H7 (cell line): ENCODE measurements around the gene FAM151A. TPM values are rescaled to one million over a fixed set of nuclear protein-coding genes. Genes with fewer than 3 reads are reported as not detected.
A peak's percentile ranks its signal among the peaks of the same experiment; 100 is the strongest.

ENCODE experiments used
- DNase-seq: peaks from one replicate; pipeline ENCODE4 v3.0.0; 2012
- H3K27me3 ChIP-seq: 2 replicates; pipeline ENCODE4 v1.6.0; 2011; ENCODE audit warnings: mild to moderate bottlenecking, low read length; ENCODE audit not compliant: control insufficient read depth, insufficient read depth
- H3K36me3 ChIP-seq: replicated peaks from 2 replicates; pipeline ENCODE4 v1.5.1; 2011; ENCODE audit warnings: low read length; ENCODE audit not compliant: control insufficient read depth, insufficient read depth
- H3K4me3 ChIP-seq: 2 replicates; pipeline ENCODE4 v1.5.1; 2011; ENCODE audit warnings: low read depth, mild to moderate bottlenecking, control low read depth, low read length, moderate library complexity; ENCODE audit not compliant: insufficient read depth
- total RNA-seq: library from RNA; depleted of rRNA; stranded (reverse); fragments of >200 nt; shearing (Covaris generic); gene quantifications from 2 replicates; pipeline ENCODE4 v1.2.3, GENCODE V29; 2014

Gene FAM151A
- total RNA-seq, 1 experiment from 2014 or later = not detected

DNA sequence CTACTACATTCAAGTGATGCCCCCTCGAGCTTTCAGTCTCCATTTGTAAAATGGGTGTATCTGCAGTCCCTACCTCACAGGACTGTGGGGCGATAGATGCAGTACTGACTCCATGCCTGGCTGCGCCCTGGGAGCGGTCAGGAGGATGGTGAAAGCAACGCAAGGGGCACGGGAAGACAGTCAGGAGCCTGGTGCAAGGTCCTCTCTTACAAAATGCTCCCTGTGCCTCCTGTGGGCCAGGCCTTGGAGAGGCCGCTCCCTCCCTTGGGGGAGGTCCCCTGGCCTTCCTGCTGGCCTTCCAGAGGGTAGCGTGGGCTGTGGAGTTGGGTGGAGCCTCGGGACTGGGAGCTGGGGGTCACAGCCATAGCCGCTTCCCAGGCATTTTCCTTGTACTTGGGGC lies 21.6 kb downstream of the FAM151A start:
- H3K4me3 ChIP-seq = no peak overlapping the region
- H3K36me3 ChIP-seq = no peaks in the 10 kb centered on the region
- peak; percentile 67 for DNase-seq
- no peaks in the 10 kb centered on the region for H3K27me3 ChIP-seq

- no peaks in the 10 kb centered on the region for H3K27me3 ChIP-seq
- H3K4me3 ChIP-seq = no peak overlapping the region
- DNase-seq = no peak
- H3K36me3 ChIP-seq = no peaks in the 10 kb centered on the region
Observed at GRCh38 chr1:54600947-54601721, 22.2 kb downstream of the FAM151A start.

GRCh38 chr1:54599211-54599823 lies 24.0 kb downstream of the FAM151A start:
- Histone ChIP-seq H3K27me3 (no peaks in the 10 kb centered on the region), H3K36me3 (no peaks in the 10 kb centered on the region), H3K4me3 (no peak overlapping the region)
- DNase-seq = no peak

GRCh38 chr1:54597455-54598030 lies 25.8 kb downstream of the FAM151A start:
- DNase-seq = no peak
- H3K36me3 ChIP-seq = no peaks in the 10 kb centered on the region

DNA sequence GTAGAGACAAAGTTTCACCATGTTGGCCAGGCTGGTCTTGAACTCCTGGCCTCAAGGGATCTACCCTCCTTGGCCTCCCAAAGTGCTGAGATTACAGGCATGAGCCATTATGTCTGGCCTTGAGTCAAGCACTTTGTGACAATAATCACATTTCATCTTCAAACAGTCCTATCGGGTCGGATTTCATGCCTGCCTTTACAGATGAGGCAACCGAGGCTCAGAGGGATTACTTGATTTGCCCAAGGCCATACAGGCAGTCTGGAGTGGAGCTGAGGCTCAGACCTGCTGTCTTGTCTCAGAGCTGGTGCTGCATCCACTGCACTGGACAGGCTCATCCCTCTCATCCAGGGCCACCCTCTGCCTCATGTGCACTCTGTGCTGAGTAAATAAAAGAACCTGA lies 26.6 kb downstream of the FAM151A start:
- no peaks in the 10 kb centered on the region for H3K36me3 ChIP-seq
- no peak overlapping the region for H3K4me3 ChIP-seq
- no peak for DNase-seq
- no peaks in the 10 kb centered on the region for H3K27me3 ChIP-seq

More at GRCh38 chr1:54597455-54598030, 25.8 kb downstream of the FAM151A start:
- no peaks in the 10 kb centered on the region for H3K27me3 ChIP-seq
- no peak overlapping the region for H3K4me3 ChIP-seq

DNA sequence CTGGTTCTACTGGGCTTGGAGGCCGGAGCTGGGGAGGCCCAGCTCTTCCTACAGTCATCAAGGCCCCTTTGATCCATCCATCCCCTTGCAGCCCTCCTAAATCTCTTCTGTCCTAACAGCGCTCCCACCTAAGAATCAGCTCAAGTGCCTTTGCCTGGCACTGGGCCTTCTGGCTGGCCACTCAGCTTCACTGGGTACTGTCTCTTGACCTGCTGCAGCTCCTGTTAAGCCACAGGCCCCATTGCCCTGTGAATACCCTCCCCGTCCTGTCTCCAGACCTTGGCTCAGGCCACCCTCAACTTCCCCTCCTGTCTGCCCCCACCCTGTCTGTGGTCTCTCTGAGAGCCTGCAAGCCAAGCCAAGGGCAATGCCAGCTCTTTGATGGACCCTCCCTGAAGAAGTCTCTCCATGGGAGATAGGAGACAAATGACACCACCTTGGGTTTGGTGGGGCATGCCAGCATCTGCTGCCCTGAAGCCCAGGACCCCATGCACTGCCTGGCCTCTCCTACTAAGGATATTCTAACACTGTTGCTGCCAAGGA lies 27.3 kb downstream of the FAM151A start:
- Histone ChIP-seq H3K36me3 (no peaks in the 10 kb centered on the region), H3K4me3 (no peak overlapping the region), H3K27me3 (no peaks in the 10 kb centered on the region)
- no peak for DNase-seq

DNA sequence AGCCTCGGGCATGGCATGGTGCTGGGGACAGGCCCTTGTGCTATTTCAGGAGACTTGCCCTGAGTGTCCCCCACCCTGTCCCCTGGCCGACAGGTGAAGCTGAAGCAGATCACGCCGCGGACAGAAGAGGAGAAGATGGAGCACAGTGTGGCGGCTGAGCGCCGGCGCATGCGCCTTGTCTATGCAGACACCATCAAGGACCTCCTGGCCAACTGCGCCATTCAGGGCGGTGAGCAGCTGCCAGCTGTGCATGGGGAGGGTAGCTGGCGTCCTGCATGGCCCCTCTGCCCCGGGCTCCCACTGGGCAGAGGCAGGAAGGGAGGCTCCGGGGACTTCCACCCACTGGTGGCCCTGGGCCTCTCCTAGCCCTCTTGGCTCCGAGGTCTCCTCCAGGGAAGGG lies 28.9 kb downstream of the FAM151A start:
- DNase-seq = no peak
- Histone ChIP-seq H3K27me3 (no peaks in the 10 kb centered on the region), H3K4me3 (no peak overlapping the region), H3K36me3 (no peaks in the 10 kb centered on the region)

DNA sequence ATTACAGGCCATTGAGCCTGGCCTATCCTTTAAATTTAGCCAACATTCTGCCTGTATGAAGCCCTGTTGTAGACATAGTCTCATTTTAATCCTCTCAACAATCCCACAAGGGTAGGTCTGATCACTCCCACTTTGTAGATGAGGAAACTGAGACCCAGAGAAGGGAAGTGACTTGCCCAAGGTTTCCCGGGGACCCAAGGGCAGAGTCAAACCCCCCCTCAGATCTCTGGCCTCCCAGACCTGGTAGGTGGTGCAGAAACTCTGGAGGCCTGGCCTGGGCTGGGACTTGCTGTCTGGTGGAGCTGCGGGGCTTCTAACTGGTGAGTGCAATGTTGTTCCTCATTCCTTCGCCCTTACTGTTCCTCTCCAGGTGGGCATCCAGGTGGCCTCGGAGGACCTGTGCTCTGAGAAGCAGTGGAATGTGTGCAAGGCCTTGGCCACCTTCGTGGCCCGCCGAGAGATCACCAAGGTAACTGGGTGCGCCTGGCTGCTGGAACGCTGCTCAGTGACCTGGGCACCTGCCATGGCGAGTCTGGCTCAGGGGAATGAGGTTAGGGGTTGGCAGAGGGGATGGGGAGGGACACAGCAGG lies 29.7 kb downstream of the FAM151A start:
- no peaks in the 10 kb centered on the region for H3K36me3 ChIP-seq
- no peak for DNase-seq
- no peak overlapping the region for H3K4me3 ChIP-seq
- no peaks in the 10 kb centered on the region for H3K27me3 ChIP-seq

- H3K4me3 ChIP-seq = no peak overlapping the region
- H3K27me3 ChIP-seq = no peaks in the 10 kb centered on the region
- no peak for DNase-seq
- no peaks in the 10 kb centered on the region for H3K36me3 ChIP-seq
Observed at GRCh38 chr1:54591127-54591756, 32.1 kb downstream of the FAM151A start.

GRCh38 chr1:54588377-54588776 lies 34.9 kb downstream of the FAM151A start:
- Histone ChIP-seq H3K36me3 (no peaks in the 10 kb centered on the region), H3K4me3 (no peak overlapping the region), H3K27me3 (no peaks in the 10 kb centered on the region)
- DNase-seq = no peak

DNA sequence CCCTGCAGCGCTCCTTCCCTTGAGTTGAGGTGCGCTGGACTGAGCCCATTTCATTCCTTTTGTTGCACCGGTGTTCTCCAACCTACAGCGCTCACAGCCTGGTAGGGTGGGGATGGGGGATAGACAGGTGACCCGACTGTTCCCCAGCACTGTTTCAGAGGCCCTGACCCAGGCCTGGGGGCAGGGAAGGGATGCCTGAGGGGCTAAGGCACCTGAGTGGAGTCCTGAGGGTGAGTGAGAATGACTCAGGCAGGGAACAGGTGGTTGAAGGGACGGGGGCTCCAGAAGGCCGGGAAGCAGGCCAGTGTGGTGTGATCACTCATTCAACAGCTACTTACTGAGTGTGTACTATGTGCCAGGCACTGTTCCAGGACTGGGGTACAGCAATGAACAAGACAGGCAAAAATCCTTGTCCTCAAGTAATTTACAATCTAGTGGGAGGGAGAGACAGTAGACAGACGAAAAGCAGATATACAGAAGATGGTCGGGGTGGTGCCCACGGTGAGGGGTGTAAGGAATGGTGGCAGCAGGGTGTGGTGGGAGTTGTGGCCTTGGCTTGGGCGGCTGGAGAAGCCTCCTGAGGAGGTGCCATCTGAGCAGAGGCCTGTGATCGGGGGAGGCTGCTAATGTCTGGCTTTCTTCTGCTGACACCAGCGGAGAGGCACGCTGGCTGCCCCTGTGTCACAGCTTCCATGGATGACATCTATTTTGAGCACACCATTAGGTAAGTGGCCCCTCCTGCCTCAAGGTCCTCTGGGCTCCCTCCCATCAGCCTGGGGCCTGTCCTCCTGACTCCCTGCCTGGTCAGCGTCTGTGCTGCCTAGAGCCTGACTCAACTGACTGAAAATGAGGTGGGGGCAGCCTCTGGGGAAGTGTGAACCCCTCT lies 37.9 kb downstream of the FAM151A start:
- Histone ChIP-seq H3K27me3 (no peaks in the 10 kb centered on the region), H3K4me3 (no peak overlapping the region), H3K36me3 (no peaks in the 10 kb centered on the region)
- DNase-seq = no peak

GRCh38 chr1:54584575-54584974 lies 38.8 kb downstream of the FAM151A start:
- Histone ChIP-seq H3K4me3 (no peak overlapping the region), H3K27me3 (no peaks in the 10 kb centered on the region), H3K36me3 (no peaks in the 10 kb centered on the region)
- DNase-seq = no peak

DNA sequence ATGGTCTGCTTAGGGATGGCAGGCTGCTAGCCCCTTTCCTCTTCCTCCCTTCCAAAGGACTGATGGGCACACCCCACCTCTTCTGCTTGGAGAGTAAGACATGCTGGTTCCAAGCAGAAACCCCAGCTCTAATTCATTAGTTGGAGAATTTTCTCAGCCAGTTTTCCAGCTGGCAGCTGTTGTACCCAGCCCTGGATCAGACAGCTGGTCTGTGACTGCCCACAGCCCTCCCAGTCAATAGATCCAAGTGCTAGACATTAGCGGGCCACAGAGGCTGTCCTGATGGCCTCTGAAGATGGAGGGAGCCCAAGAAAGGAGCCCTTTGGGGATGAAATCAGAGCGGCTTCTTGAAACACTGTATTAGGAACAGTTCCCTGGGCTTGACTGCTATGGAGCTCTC lies 39.5 kb downstream of the FAM151A start:
- Histone ChIP-seq H3K27me3 (no peaks in the 10 kb centered on the region), H3K36me3 (no peaks in the 10 kb centered on the region), H3K4me3 (no peak overlapping the region)
- no peak for DNase-seq

DNA sequence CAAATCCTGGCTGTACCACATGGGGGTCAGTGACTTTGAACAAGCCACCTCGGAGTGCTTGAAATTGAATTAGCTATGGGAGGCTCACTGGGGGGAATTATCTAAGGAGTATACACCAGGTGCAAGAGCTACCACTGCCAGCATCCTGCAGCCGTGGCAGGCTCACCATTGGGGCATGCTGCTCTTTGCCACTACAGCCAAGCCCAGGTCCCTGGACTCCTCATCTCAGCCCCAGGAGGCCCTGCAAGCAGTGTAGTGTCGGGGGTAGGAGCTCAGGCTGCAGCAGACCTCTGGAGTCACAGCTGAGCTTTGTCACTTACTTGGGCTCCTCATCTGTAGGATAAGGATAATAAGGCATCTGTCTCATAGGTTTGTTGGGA lies 40.0 kb downstream of the FAM151A start:
- H3K36me3 ChIP-seq = no peaks in the 10 kb centered on the region
- no peaks in the 10 kb centered on the region for H3K27me3 ChIP-seq
- no peak overlapping the region for H3K4me3 ChIP-seq
- DNase-seq = no peak
